AG08396 (cell line): Measurements from ENCODE around the gene TMEM38B.
A peak's percentile ranks its signal among the peaks of the same experiment; 100 is the strongest.
"Not testable (repeated sequence)": the region's sequence is repeated elsewhere in the genome, so short reads cannot be mapped to it uniquely, and the experiment has no call there.

Source experiments
- DNase-seq: peaks from one replicate; pipeline ENCODE4 v3.0.0; 2012; ENCODE audit warnings: low spot score, mixed read lengths

TMEM38B gene

GRCh38 chr9:105681724-105682123 lies 12.6 kb upstream of the TMEM38B start:
- DNase-seq: peak; percentile 51

- DNase-seq: no peak
Measured at GRCh38 chr9:105683688-105684275, 10.6 kb upstream of the TMEM38B start.

GRCh38 chr9:105686936-105687335 lies 7.4 kb upstream of the TMEM38B start:
- no peak for DNase-seq

- peak; percentile 48 for DNase-seq
Measured at GRCh38 chr9:105690742-105691141, 3.6 kb upstream of the TMEM38B start.

- no peak for DNase-seq
Measured at GRCh38 chr9:105693435-105694189, 729 bp upstream of the TMEM38B start.

- DNase-seq: peak; percentile 59
Measured at GRCh38 chr9:105694848-105695581, 674 bp downstream of the TMEM38B start.

GRCh38 chr9:105696219-105696793 lies 2.0 kb downstream of the TMEM38B start:
- DNase-seq: no peak

- peak; percentile 18 for DNase-seq
Measured at GRCh38 chr9:105697871-105698270, 3.5 kb downstream of the TMEM38B start.

- DNase-seq: no peak
Measured at GRCh38 chr9:105698348-105698870, 4.1 kb downstream of the TMEM38B start.

GRCh38 chr9:105700668-105701067 lies 6.3 kb downstream of the TMEM38B start:
- no peak for DNase-seq

GRCh38 chr9:105701145-105701544 lies 6.8 kb downstream of the TMEM38B start:
- DNase-seq: no peak

GRCh38 chr9:105702207-105702606 lies 7.9 kb downstream of the TMEM38B start:
- DNase-seq: no peak

GRCh38 chr9:105703638-105704037 lies 9.3 kb downstream of the TMEM38B start:
- not testable (repeated sequence) for DNase-seq

GRCh38 chr9:105706156-105706555 lies 11.8 kb downstream of the TMEM38B start:
- no peak for DNase-seq

- DNase-seq: no peak
Measured at GRCh38 chr9:105708405-105708804, 14.1 kb downstream of the TMEM38B start.

- no peak for DNase-seq
Measured at GRCh38 chr9:105710638-105711037, 16.3 kb downstream of the TMEM38B start.

GRCh38 chr9:105711867-105712266 lies 17.5 kb downstream of the TMEM38B start:
- no peak for DNase-seq

- DNase-seq: no peak
Measured at GRCh38 chr9:105712297-105712696, 18.0 kb downstream of the TMEM38B start.

GRCh38 chr9:105712773-105713172 lies 18.4 kb downstream of the TMEM38B start:
- no peak for DNase-seq

- no peak for DNase-seq
Measured at GRCh38 chr9:105713260-105714019, 19.1 kb downstream of the TMEM38B start.

- no peak for DNase-seq
Measured at GRCh38 chr9:105714020-105714331, 19.6 kb downstream of the TMEM38B start.

- DNase-seq: no peak
Measured at GRCh38 chr9:105716146-105716545, 21.8 kb downstream of the TMEM38B start.
